ENCODE results near the gene GRIP2. TPM values are rescaled to one million over a fixed set of nuclear protein-coding genes. Genes with fewer than 3 reads are reported as not detected.

GRIP2 gene
- total RNA-seq, 1 donor from 2014 or later = 11.2 TPM

DNA sequence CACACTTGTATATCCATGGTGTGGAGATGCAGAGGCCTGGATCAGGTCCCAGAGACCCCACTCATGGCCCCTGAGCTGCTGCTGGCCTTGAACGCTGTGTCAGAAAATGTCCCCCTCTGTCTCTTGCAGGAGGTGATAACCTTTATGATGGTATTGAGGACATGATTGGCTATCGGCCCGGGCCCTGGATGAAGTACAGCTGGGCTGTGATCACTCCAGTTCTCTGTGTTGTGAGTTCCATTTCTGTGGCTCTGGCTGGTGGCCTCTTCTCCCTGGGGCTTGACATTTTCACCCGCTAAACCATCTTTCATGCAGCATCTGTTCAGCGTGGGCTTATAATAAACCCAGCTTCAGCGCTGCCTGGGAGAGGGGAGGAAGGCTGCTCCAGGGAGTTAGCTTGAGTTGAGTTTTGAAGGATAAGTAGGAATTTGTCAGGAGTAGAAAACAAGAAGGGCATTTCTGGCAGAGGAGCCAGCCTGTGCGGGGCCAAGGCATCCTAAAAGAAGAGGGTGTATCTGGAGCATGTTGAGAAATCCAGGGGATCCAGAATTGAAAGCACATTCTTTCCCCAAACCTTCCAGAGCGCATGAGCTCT, 61.1 kb downstream of the GRIP2 start:
- TF ChIP-seq, protein P1, sequence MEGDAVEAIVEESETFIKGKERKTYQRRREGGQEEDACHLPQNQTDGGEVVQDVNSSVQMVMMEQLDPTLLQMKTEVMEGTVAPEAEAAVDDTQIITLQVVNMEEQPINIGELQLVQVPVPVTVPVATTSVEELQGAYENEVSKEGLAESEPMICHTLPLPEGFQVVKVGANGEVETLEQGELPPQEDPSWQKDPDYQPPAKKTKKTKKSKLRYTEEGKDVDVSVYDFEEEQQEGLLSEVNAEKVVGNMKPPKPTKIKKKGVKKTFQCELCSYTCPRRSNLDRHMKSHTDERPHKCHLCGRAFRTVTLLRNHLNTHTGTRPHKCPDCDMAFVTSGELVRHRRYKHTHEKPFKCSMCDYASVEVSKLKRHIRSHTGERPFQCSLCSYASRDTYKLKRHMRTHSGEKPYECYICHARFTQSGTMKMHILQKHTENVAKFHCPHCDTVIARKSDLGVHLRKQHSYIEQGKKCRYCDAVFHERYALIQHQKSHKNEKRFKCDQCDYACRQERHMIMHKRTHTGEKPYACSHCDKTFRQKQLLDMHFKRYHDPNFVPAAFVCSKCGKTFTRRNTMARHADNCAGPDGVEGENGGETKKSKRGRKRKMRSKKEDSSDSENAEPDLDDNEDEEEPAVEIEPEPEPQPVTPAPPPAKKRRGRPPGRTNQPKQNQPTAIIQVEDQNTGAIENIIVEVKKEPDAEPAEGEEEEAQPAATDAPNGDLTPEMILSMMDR (IDR thresholded peaks at IDR 0.05; ENCODE audit: unreplicated experiment) = no peak
- H3K27ac Mint-ChIP-seq = peak overlapping the region; percentile 37
- H3K4me1 Mint-ChIP-seq (ENCODE audit: low read depth) = peaks cover 1% of the 10 kb centered on the region
- no peak overlapping the region for H3K4me3 Mint-ChIP-seq (ENCODE audit: low read depth)
- no peaks in the 10 kb centered on the region for H3K9me3 Mint-ChIP-seq (ENCODE audit: low read depth)
- no peak for DNase-seq (ENCODE audit: low spot score, unreplicated experiment)
- H3K27me3 Mint-ChIP-seq = no peaks in the 10 kb centered on the region
- H3K36me3 Mint-ChIP-seq (ENCODE audit: insufficient read depth) = peaks cover 28% of the 10 kb centered on the region

DNA sequence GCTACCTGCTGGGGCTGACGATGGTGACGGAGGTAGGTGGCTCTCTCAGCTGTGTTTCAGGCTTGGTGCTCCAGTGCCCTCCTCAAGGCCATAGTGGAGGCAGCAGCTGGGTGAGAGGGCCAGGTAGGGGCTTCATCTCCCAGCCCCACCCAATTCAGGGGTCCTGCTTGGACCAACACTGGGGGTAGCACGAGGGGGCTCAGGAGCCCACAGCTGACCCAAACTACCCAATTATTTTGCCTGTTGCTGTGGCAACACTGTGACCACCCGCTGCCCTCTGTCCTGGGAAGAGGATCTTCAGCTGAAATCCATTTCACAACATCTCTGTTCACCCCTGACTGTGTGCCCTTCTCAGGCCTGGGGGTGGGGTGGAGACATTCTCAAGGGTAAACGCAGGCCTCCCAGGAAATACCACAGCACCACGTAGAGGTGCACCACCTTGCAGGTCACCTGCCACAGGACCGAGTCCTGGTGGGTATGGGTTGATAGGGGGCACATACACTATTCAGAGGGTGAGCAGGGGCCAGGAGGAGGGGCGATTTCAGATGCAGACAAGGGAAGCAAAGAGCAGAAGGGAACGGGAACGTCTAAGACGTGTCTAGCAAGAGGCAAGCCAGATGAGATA, 62.7 kb downstream of the GRIP2 start:
- Mint-ChIP-seq H3K27me3 (no peaks in the 10 kb centered on the region), H3K36me3 (ENCODE audit: insufficient read depth) (peaks cover 41% of the 10 kb centered on the region), H3K4me1 (ENCODE audit: low read depth) (peaks cover 7% of the 10 kb centered on the region), H3K27ac (no peak overlapping the region), H3K4me3 (ENCODE audit: low read depth) (no peak overlapping the region), H3K9me3 (ENCODE audit: low read depth) (peaks cover 4% of the 10 kb centered on the region)
- no peak for DNase-seq (ENCODE audit: low spot score, unreplicated experiment)
- TF ChIP-seq, protein P1 (IDR thresholded peaks at IDR 0.05; ENCODE audit: unreplicated experiment) = no peak

DNA sequence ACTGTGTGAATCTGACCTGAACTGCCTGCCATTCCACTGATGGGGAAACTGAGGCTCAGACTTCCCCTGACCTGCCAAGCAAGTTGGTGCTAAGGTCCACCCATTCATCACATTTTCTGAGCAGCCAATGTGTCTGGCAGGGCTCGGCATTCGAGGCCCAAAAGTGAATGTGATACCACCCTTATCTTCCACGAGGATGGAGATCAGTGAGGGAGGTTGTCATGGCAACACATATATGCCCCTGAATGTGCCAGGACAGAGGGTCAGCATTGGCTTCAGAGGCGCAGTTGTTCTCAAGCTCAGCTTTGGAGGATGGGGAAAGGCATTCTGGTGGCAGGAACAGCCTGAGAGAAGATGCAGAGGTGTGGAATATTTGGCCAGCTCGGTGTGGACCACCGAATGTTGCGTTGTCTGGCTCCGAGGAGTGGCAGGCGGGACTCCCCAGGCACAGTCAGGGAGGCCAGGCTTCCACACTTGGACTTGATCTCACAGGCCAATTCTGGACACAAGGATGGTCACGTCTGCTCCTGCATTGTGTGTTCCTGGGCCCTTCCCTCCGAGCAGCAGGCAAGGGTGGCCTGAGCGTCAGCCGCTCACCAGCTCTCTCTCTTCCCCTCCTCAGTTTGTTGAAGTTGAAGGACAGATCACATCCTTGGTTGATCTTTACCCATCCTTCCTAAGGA, 63.4 kb downstream of the GRIP2 start:
- no peak overlapping the region for H3K27ac Mint-ChIP-seq
- TF ChIP-seq, protein P1 (IDR thresholded peaks at IDR 0.05; ENCODE audit: unreplicated experiment) = no peak
- peaks cover 43% of the 10 kb centered on the region for H3K36me3 Mint-ChIP-seq (ENCODE audit: insufficient read depth)
- DNase-seq (ENCODE audit: low spot score, unreplicated experiment) = no peak
- no peaks in the 10 kb centered on the region for H3K27me3 Mint-ChIP-seq
- H3K9me3 Mint-ChIP-seq (ENCODE audit: low read depth) = peaks cover 4% of the 10 kb centered on the region
- H3K4me3 Mint-ChIP-seq (ENCODE audit: low read depth) = no peak overlapping the region
- peaks cover 7% of the 10 kb centered on the region for H3K4me1 Mint-ChIP-seq (ENCODE audit: low read depth)

DNA sequence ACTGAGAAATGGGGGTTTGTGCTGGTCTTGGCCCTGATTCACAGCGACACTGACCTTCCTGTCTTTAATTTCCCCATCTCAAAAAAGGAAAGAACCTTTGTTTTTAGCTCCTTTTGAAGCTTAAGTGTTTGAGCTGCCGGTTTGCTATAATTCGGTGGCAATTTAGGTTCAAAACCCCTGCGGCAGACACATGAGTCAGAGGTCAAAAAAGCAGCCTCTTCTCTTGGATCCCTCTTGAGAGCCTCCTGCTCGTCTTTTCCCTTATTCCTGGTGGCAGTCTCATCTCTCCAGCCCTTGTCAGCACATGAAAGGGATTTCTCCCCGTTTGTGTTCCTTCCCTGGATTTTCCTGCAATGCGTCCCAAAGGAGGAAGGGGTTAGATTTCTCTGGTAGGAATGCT, 64.5 kb downstream of the GRIP2 start:
- Mint-ChIP-seq H3K4me3 (ENCODE audit: low read depth) (no peak overlapping the region), H3K36me3 (ENCODE audit: insufficient read depth) (peaks cover 38% of the 10 kb centered on the region), H3K27me3 (no peaks in the 10 kb centered on the region), H3K27ac (peak overlapping the region; percentile 17), H3K4me1 (ENCODE audit: low read depth) (peaks cover 7% of the 10 kb centered on the region), H3K9me3 (ENCODE audit: low read depth) (peaks cover 4% of the 10 kb centered on the region)
- TF ChIP-seq, protein P1 (IDR thresholded peaks at IDR 0.05; ENCODE audit: unreplicated experiment) = no peak
- DNase-seq (ENCODE audit: low spot score, unreplicated experiment) = no peak

DNA sequence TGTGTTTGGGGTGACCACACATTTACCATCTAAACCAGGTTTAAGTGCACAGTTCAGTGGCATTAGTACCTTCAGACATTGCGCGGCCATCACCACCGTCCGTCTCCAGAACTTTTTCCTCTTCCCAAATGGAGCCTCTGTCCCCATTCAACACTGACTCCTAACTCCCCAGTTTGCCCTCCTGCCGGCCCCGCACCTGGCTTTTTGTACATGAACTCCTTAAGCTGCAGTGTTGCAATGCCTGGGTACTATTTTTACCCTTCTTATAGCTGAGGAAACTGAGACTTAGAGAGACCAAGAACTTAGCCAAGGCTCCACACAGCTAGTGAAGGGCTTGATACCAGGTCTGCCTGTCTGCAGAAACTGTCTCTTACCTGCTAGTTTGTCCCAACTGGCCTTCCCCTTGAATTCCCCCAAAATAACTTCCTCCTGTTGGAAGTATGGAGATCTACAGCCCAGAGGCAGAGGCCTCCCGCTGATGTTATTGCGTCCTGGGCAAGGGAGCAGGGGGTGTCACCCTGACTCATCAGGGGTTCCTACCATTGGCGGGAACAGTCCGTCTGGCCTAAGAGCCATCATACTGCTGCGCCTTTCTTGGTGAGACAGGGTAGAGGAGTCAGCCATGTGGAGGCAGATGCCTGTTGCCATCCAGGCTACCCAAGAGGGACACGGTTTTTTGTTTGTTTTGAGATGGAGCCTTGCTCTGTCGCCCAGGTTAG, 65.6 kb downstream of the GRIP2 start:
- H3K4me1 Mint-ChIP-seq (ENCODE audit: low read depth) = peaks cover 6% of the 10 kb centered on the region

More for the DNA sequence above, 65.6 kb downstream of the GRIP2 start:
- no peak for DNase-seq (ENCODE audit: low spot score, unreplicated experiment)
- no peak overlapping the region for H3K4me3 Mint-ChIP-seq (ENCODE audit: low read depth)
- H3K27me3 Mint-ChIP-seq = no peaks in the 10 kb centered on the region
- H3K27ac Mint-ChIP-seq = no peak overlapping the region
- peaks cover 38% of the 10 kb centered on the region for H3K36me3 Mint-ChIP-seq (ENCODE audit: insufficient read depth)
- TF ChIP-seq, protein P1 (IDR thresholded peaks at IDR 0.05; ENCODE audit: unreplicated experiment) = no peak
- peaks cover 4% of the 10 kb centered on the region for H3K9me3 Mint-ChIP-seq (ENCODE audit: low read depth)

All from progenitor cell of endocrine pancreas (in vitro differentiated cells).